KMS-11 (cell line): ENCODE data around the gene SPTB.

ENCODE experiments used
- H2AFZ ChIP-seq: fragments of 200-600 bp; sonication (generic); 2 replicates; pipeline ENCODE4 v1.6.1; 2016; ENCODE audit warnings: antibody characterized with exemption, mixed run types, low read depth
- H3K27ac ChIP-seq: fragments of 200-600 bp; sonication (generic); 2 replicates; pipeline ENCODE4 v1.6.1; 2016; ENCODE audit warnings: mild to moderate bottlenecking, mixed run types
- H3K27me3 ChIP-seq: fragments of 200-600 bp; sonication (generic); 2 replicates; pipeline ENCODE4 v1.6.1; 2017; ENCODE audit warnings: mild to moderate bottlenecking, low read depth, mixed run types, moderate library complexity; ENCODE audit not compliant: insufficient read depth
- H3K36me3 ChIP-seq: fragments of 200-600 bp; sonication (generic); 2 replicates; pipeline ENCODE4 v1.6.1; 2017; ENCODE audit warnings: mild to moderate bottlenecking, mixed run types; ENCODE audit not compliant: insufficient read depth
- H3K4me1 ChIP-seq: fragments of 200-600 bp; sonication (generic); 2 replicates; pipeline ENCODE4 v1.6.1; 2016; ENCODE audit warnings: mild to moderate bottlenecking, low read depth, mixed run types; ENCODE audit not compliant: poor library complexity, severe bottlenecking
- H3K4me2 ChIP-seq: fragments of 200-600 bp; sonication (generic); 2 replicates; pipeline ENCODE4 v1.7.0; 2016; ENCODE audit warnings: mild to moderate bottlenecking, mixed run types
- H3K4me3 ChIP-seq: fragments of 200-600 bp; sonication (generic); IDR thresholded peaks from 2 replicates; pipeline ENCODE4 v1.6.1; 2017; ENCODE audit warnings: low read depth, low read length, mixed read lengths; ENCODE audit not compliant: insufficient read depth
- H3K79me2 ChIP-seq: fragments of 200-600 bp; sonication (generic); 2 replicates; pipeline ENCODE4 v1.6.1; 2016; ENCODE audit warnings: low read depth, mixed run types; ENCODE audit not compliant: insufficient read depth
- H3K9ac ChIP-seq: fragments of 200-600 bp; sonication (generic); 2 replicates; pipeline ENCODE4 v1.6.1; 2016; ENCODE audit warnings: mild to moderate bottlenecking, mixed run types
- H4K20me1 ChIP-seq: fragments of 200-600 bp; sonication (generic); 2 replicates; pipeline ENCODE4 v1.6.1; 2016; ENCODE audit warnings: mild to moderate bottlenecking, mixed run types; ENCODE audit not compliant: insufficient read depth
- TF ChIP-seq, protein P1 (sequence below): fragments of 200-600 bp; sonication (generic); conservative IDR thresholded peaks from 2 replicates; pipeline ENCODE4 v1.6.1; 2017; ENCODE audit warnings: low read depth, mild to moderate bottlenecking, antibody characterized with exemption, low read length, moderate library complexity, mixed read lengths

The SPTB gene

GRCh38 chr14:64778104-64778754, 101.5 kb downstream of the SPTB start:
- Histone ChIP-seq H3K27me3 (no peaks in the 10 kb centered on the region), H3K36me3 (no peaks in the 10 kb centered on the region), H3K27ac (no peak overlapping the region), H4K20me1 (no peaks in the 10 kb centered on the region), H2AFZ (no peak overlapping the region), H3K9ac (no peak overlapping the region), H3K4me1 (no peaks in the 10 kb centered on the region), H3K4me2 (no peak overlapping the region), H3K4me3 (no peak overlapping the region), H3K79me2 (no peaks in the 10 kb centered on the region)
- TF ChIP-seq, protein P1, sequence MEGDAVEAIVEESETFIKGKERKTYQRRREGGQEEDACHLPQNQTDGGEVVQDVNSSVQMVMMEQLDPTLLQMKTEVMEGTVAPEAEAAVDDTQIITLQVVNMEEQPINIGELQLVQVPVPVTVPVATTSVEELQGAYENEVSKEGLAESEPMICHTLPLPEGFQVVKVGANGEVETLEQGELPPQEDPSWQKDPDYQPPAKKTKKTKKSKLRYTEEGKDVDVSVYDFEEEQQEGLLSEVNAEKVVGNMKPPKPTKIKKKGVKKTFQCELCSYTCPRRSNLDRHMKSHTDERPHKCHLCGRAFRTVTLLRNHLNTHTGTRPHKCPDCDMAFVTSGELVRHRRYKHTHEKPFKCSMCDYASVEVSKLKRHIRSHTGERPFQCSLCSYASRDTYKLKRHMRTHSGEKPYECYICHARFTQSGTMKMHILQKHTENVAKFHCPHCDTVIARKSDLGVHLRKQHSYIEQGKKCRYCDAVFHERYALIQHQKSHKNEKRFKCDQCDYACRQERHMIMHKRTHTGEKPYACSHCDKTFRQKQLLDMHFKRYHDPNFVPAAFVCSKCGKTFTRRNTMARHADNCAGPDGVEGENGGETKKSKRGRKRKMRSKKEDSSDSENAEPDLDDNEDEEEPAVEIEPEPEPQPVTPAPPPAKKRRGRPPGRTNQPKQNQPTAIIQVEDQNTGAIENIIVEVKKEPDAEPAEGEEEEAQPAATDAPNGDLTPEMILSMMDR: no peak

- TF ChIP-seq, protein P1: no peak
- Histone ChIP-seq H3K4me2 (no peak overlapping the region), H3K79me2 (no peaks in the 10 kb centered on the region), H2AFZ (no peak overlapping the region), H3K4me1 (no peaks in the 10 kb centered on the region), H3K27ac (no peak overlapping the region), H3K27me3 (no peaks in the 10 kb centered on the region), H4K20me1 (no peaks in the 10 kb centered on the region), H3K9ac (no peak overlapping the region), H3K4me3 (no peak overlapping the region), H3K36me3 (no peaks in the 10 kb centered on the region)
Observed at GRCh38 chr14:64777461-64777860, 102.2 kb downstream of the SPTB start.

GRCh38 chr14:64775081-64775777, 104.5 kb downstream of the SPTB start:
- TF ChIP-seq, protein P1: no peak
- Histone ChIP-seq H3K36me3 (no peaks in the 10 kb centered on the region), H3K4me3 (no peak overlapping the region), H3K4me2 (no peak overlapping the region), H3K4me1 (no peaks in the 10 kb centered on the region), H2AFZ (no peak overlapping the region), H3K9ac (no peak overlapping the region), H3K27ac (no peak overlapping the region), H4K20me1 (no peaks in the 10 kb centered on the region), H3K27me3 (no peaks in the 10 kb centered on the region), H3K79me2 (no peaks in the 10 kb centered on the region)

GRCh38 chr14:64774272-64774671, 105.4 kb downstream of the SPTB start:
- H3K27ac ChIP-seq: no peak overlapping the region
- H3K4me2 ChIP-seq: no peak overlapping the region
- H4K20me1 ChIP-seq: no peaks in the 10 kb centered on the region
- no peaks in the 10 kb centered on the region for H3K27me3 ChIP-seq
- TF ChIP-seq, protein P1: no peak
- H3K9ac ChIP-seq: no peak overlapping the region
- no peaks in the 10 kb centered on the region for H3K79me2 ChIP-seq
- H2AFZ ChIP-seq: no peak overlapping the region
- no peak overlapping the region for H3K4me3 ChIP-seq
- no peaks in the 10 kb centered on the region for H3K4me1 ChIP-seq
- H3K36me3 ChIP-seq: no peaks in the 10 kb centered on the region
